HG03064 (cell line): ENCODE results near the gene SKAP2.
"Not testable (repeated sequence)": the region's sequence is repeated elsewhere in the genome, so short reads cannot be mapped to it uniquely, and the experiment has no call there.

ENCODE experiments used
- ATAC-seq: cut with Tn5 transposase; IDR thresholded peaks from one replicate; pipeline ENCODE4 v1.9.1; 2021; ENCODE audit warnings: low read depth; ENCODE audit not compliant: unreplicated experiment

The SKAP2 gene

DNA sequence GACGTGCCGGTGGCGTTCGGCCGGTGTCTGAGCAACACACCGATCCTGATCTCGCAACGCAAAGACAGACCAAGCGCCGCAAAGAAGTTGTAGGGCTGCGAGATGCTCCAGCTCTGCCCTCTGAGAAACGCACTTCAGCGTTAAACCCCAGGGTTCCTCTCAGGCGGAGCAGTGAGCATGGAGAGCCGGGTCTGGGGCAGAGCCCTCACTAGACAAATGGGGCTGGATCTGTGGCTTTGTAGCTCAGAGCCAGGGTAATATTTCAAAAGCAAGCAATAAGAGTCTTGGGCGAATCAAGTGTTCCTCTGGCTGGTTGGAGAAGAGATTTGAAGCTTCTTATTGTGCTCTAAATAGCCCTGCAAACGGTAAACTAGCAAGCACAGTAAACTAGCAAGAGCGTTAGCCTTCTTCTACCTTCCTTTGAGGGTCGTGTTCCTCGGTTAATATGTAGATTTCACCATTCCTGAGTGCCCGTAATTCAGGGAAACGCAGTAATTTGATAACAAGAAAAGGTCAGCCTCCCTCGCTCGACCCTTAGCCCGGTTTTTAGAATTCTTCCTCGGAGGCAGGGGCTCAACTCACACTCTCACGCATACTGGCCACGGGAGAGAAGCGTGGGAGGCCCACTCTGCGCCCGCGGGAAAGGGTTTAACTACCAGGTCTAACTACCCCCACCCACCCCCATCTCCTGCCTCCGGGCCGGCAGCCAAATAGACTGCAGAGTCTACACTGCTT is 6.7 kb downstream of the SKAP2 start:
- ATAC-seq = no peak

DNA sequence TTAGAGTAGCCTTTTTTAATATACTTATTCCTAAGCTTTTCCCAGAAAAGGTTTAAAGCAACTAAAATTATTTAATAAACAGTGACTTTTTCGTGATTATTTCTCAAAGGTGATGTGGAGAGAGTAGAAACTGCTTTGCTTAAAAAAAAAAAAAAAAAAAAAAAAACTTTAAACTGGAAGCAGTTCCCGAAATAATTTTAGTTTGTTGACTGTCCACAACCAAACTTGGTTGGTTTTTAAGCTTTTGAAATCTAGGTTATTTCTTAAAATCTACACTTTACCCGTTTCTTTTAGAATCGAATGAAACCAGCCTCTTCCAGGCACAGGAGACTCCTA is 7.3 kb downstream of the SKAP2 start:
- ATAC-seq = no peak

DNA sequence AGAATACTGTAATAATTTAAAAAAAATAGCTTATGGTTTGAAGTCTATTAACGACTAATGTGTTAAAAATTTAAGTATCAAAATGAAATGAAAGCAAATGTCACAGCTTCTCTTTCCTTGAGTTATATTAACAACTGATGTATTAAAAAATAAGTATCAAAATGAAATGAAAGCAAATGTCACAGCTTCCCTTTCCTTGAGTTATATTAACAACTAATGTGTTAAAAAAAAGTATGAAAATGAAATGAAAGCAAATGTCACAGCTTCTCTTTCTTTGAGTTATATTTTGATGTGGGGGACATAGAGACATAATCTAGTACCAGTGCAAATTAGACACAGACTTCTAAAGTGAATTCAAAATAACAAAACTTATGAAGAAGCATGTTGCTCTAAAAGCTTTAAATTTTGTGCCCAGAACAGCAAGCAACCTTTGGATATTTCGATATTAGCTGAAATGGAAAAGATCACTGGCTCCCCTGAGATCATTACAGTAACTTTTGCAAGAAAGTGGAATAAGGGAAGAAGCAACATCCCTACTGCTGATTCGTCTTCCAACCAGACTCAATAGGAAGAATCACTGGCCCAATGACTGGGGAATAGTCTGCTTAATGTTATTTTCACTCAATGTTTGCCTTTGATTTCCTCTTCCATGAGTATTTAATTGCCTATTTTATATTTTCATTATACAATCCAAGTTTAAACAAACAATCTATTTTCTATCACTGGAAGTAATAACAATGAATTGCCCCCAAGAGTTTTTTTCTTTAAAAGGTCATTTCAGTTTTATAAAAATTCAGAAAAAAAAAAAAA is 8.0 kb downstream of the SKAP2 start:
- no peak for ATAC-seq

DNA sequence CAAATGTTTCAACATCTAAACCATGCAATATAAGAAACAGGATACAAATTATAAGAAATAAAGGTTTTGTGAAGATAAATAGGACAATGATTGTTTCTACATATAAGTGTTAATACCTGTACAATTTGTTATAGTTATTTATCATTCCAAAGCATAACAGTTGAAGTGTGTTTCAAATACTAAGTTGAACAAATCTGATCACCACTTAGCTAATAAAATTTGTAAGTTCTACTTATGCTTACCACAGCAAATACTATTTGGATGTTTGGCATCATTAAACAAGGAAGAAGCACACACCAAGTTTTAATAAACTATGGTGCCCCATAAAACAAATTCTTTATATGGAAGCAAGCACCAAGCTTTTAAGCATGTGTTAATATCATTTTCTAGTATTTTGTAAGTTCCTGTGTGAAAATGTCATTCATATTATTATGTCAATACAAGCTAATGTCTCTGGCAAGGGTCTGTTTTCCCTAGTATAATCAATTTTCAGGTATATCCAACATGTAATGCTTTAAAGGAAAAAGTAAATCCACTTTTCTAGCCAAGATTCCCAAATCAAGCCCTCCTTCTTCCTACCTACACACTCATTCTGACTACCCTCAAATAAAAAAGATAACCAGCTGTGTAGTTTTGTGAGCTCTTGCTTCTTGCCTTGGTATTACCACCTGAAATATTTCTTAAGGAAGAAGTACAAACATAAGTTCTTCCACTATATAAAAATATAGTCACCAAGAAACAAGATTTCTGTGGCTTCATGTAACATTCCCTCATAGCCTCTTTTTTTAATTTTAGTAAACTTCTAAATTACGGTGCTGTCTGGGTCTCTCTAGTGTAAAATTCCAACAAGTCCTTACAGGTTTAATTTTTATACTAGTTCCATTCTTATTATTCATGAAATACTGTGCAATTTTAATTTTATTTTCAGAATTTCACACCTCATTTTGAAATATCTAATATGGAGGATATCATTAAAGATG is 9.2 kb downstream of the SKAP2 start:
- no peak for ATAC-seq

DNA sequence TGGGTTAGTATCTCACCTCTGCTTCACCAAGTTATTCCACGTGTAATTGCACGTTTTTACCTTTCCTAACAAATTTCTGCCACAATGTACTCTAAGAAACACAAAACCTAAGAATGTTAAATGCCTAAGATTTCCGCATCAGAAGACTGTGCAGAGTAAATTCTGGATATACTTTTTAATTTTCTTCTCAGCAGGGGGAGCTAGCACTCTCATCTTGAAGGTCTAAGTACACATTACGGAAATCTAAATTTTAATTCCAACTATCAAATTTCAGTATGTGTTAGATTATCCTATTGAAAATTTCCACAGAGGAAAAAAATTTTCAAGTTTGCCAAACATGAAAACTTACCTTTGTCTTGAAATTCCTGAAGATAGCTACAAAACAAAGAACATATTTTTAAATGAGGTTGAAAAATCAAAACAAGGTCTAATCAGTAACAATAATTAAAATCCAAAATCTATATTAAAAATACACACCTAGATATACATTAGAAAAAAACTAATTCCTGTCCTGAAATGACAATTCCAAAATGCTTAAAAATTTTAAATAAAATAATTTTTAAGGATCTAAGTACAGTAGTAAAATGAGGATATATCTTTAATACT is 10.5 kb downstream of the SKAP2 start:
- no peak for ATAC-seq

DNA sequence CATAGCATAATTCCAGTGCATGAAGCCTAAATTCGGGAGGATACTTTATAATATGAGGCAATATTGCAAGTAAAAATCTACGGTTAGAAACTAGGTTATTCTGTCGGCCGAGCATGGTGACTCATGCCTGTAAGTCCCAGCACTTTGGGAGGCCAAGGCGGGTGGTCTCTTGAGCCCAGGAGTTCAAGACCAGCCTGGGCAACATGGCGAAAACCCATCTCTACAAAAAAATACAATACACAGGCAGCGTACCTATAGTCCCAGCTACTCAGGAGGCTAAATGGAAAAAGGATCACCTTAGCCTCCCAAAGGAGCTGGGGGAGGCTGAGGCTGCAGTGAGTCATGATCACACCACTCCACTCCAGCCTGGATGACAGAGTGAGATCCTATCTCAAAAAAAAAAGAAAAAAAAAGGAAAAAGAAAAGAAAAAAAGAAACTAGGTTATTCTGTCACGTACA is 14.2 kb downstream of the SKAP2 start:
- no peak for ATAC-seq

DNA sequence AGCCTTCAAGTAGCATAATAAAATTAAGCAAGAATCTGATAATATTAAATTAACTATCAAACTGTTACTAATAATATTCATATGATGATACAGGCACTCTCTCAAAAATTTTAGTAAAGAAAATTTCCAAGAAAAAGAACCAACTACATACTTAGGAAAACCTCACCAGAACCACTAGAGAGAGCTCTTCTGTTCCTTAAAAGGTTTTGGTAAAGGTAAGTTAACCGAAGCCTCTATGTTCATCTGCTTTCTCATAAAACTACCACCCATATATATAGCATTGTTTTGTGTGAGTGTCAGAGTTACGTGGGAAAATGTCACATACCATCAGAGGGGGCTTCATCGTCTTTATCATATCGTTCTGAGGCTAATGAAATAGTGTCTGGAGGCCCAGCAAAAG is 20.7 kb downstream of the SKAP2 start:
- ATAC-seq = no peak

DNA sequence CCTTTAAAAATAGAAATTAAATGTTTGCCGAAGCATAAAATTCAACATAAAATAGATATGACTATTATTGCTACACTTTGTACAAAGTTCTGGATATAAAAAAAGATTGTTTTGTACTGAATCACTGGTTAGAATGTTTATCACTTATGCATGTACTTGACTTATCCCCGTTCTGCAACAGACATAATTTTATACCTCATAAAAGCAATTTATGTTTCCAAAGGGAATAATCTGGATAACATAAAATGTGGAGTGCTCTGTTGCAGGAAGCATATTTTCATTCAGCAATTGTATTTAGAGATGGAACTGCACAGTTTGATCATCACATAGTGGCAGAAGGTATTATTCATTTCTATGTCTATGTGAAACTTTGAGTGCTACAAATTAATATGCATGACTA is 21.5 kb downstream of the SKAP2 start:
- ATAC-seq = no peak

DNA sequence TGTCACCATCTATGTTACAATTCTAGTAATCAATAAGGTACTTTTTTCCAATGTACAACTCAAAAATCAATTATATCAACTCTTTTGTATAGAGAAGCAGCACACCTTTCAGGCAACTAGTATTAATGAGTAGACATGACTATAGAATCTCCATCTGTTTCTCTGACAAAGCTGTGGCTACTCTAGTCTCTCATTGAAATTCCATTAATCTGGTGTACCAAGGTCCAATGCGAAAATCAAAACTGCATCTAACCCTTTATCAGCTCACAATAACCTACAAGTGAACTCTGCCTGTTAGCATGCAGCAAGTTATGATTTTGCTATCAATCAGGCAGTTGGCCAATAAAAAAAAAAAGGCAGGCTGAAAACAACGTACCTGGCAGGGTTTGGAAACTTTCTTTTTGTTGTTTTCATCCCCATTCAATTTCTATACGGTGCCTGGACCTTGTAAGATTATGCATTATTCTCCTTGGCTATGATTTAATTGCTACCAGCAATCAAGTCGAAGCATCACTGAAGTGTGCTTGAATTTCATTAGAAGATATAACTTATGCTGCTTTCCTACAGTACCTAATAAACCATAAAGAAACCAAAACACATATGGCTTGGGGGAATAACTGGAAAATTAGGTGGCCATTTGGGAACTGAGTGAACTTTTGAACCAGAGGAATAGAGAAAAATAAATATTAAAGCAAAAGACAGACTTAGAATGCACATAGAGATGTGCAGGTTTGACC is 23.2 kb downstream of the SKAP2 start:
- ATAC-seq = no peak

DNA sequence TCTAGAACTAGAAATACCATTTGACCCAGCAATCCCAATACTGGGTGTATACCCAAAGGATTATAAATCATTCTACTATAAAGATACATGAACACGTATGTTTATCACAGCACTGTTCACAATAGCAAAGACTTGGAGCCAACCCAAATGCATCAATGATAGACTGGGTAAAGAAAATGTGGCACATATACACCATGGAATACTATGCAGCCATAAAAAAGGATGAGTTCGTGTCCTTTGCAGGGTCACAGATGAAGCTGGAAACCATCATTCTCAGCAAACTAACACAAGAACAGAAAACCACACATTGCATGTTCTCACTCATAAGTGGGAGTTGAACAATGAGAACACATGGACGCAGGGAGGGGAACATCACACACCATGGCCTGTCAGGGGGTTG is 27.6 kb downstream of the SKAP2 start:
- ATAC-seq = not testable (repeated sequence)

DNA sequence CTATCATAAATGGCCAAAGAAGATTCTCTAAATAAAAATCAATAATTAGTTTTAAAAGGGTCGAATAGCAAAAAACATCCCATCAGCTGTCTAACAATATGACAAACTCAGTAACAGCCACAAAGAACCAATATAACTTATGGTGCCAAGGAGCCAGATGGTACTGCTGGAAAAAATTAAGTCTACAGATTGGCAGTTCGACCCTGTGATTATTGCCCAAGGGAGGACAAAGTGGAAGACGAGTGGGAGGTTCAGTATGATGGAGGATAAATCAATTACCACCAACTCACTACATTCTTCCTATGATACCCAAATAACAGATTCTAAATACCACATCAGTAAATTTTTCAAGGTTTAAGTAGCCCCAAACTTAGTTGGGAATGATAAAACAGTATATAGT is 49.0 kb downstream of the SKAP2 start:
- ATAC-seq = no peak

DNA sequence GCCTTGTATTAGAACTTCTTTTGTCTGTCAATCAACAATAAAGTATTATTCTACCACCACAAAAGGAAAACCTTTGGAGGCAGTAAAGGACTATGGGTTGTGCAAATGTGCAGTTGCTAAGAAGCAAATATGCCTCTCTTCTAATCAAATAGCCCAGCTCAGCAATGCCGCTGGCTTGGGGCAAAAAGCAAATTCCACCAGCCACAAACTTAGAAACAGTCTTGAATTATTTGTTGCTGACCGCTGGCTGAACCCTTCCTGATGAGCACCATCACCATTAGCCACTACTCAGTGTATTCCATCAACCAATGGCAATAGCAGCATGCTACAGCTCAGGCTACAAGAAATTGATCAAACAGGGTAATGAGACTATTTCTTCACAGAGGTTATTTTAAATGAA is 51.0 kb downstream of the SKAP2 start:
- ATAC-seq = no peak

DNA sequence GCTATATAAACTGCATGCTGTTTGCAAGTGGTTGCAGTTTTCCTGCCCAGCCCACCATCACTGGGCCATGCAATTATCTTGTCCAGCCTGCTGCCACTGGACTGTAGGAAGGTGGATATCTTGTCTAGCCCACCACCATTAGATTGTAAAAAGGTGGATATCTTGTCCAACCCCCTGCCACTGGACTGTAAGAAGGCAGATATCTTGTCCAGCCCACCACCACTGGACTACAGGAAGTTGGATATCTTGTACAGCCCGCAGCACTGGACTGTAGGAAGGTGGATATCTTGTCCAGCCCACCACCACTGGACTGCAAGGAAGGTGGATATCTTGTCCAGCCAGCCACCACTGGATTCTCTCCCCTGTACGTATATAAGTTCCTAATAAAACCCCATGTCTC is 69.8 kb downstream of the SKAP2 start:
- ATAC-seq = no peak

DNA sequence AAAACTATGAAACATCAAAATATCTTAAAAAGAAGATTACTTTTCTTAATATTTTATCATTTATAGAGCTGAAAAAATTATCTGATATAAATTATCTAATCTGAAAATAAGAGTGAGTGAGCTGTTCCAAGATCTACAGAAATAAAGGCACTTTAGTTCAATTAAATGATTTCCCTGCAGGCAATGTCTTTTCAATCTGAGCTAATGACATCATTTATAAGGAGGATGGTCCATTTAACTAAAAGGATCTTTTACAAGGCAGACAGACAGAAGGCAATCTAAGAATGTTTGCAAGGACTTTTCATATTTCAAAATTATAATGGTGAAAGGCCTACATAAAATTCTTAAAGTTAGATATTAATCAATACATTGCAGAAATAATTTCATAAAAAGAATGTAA is 71.8 kb downstream of the SKAP2 start:
- ATAC-seq = no peak

DNA sequence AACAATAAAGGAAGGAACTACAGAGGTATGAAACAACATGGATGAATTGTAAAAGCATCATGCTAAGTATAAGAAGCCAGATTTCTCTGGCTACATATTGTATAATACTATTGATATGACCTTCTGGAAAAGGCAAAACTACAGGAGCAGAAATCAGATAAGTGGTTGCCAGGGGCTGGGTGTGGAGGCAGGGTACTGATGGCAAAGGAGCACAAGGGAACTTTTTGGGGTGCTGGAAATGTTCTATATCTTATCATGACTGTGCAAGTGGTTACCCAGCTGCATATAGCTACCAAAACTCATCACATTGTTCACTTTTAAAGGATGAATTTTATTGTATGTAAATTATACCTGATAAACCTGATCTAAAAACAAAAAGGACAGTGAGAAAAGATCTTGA is 72.4 kb downstream of the SKAP2 start:
- no peak for ATAC-seq

DNA sequence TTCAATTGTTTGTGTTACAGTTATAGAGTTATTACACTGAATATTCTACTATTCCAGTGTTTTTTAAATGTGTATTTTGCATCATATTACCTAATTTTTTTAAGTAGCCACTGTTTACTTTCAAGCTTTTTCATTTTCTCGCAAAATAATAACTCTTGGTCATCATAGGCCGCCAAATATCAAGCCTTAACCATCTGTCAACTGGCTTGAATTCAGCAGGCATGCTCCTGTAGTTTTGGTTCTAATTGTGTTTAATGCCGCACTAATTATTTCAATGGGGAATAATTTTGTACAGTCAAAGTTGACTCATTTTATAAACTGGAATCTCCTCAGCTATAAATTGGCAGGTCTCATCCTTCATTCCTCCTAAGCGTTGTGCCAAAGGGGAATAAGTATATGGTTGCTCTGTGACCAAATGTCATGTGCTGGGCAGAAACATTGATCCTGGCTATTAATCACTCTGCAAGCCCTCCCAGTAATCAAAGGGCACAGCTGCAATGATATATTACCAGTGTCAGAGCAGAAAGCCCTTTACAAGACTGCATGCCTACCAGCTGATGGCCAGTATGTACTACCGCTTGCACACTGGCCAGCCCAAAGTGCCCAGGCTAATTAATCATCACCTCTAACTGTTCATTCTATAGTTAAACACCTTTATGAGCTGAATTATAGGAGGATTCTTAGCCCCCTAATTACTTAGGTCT is 74.8 kb downstream of the SKAP2 start:
- ATAC-seq = no peak

DNA sequence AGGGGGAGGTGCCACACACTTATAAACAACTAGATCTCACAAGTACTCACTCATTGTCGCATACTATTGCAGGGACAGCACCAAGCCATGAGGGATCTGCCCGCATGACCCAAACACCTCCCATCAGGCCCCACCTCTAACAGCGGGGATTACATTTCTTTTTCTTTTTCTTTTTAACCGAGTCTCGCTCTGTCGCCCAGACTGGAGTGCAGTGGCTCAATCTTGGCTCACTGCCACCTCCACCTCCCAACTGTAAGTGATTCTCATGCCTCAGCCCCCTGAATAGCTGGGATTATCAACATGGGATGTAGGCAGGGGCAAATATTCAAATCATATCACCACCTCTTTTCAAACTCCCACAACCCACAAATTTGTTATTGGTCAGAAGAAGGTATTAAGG is 76.7 kb downstream of the SKAP2 start:
- ATAC-seq = no peak

DNA sequence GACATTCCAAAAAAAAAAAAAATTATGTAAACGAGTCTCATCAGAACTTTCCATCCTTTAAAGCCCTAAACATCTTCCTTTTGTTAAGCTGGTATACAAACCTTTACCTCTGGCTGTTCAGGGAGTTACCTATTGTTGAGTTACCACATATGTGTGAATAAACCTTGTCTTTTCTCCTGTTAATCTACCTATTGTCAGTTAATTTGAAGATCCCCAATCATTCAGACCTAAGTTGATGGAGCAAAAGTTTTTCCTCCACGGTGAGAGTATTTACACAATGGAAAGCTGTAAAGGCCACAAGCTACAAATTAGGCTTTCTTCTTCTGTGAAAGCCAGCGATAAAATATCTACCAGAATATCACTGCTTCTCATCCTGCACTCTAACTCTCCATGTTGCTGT is 80.3 kb downstream of the SKAP2 start:
- ATAC-seq = no peak

DNA sequence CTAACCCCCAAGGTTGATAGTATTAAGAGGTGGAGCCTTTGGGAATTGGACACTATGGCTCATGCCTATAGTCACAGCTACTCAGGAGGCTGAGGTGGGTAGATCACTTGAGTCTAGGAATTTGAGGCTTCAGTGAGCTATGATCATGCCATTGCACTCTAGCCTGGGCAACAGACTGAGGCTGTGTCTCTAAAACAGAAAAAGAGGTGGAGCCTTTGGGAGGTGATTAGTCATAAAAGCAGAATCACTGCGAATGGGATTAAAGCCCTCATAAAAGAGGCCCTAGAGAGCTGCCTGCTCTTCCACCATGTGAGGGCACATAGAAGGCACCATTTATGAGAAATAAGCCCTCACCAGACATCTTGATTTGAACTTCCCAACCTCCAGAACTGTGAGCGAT is 81.9 kb downstream of the SKAP2 start:
- ATAC-seq = no peak
